Smooth muscle cell of the brain vasculature (primary cell): Measurements from ENCODE around the gene IFT81.
"Not testable (repeated sequence)": the region's sequence is repeated elsewhere in the genome, so short reads cannot be mapped to it uniquely, and the experiment has no call there.

Source experiments
- DNase-seq: peaks from one replicate; pipeline ENCODE4 v3.0.0-alpha.2; 2012; ENCODE audit warnings: low read depth, low spot score

The IFT81 gene

DNA sequence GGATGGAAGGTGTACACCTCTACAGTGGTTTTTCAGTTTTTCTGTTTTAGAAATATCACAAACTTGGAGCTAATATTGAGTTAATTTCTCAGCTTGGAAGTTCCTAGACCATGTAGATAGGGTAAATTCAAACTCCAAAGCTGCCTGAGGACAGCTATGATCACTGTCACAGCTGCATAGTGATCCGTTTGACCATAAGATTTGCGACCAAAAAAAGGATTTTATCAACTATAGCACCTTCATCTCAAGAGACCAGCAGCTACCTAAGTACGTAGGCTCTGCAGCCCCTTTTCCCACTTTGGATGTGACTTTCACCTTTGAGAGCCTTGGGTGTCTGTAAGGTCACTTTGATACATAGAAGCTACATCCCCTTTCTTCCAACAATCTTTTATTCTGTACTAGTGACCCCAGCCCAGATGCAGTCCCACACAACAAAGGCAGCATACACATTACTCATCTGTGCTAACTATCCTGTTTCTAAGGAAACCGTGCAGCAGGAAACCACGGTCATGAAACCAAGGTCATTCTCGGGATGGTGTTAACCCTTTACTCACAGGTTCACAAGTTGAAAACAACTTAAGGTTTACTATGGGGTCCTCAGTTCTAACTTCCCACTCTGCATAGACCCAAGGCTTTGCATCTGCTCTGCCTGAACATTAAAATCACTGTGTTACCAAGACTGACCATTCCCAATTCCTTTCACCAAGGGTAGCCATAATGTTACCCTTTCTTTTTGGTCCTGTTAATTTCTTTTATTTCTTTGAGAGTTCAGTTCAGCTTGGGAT is 75.4 kb downstream of the IFT81 start:
- peak; percentile 57 for DNase-seq

GRCh38 chr12:110200124-110200417 is 75.9 kb downstream of the IFT81 start:
- DNase-seq, result no peak

DNA sequence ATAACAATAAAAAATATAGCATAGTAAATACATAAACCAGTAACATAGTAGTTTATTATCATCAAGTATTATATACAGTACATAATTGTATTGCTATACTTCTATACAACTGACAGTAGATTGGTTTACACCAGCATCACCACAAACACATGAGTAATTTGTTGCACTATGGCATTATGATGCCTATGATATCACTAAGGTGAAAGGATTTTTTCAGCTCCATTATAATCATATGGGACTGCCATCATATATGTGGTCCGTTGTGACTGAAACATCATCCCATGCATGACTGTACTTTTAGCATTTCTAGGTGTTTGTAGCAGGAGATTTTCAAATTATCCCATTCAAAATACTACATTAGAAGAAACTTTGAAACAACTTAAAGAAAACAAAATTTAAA is 77.8 kb downstream of the IFT81 start:
- DNase-seq, result no peak

- DNase-seq, result no peak
These were observed 79.4 kb downstream of the IFT81 start for GRCh38 chr12:110203546-110203945.

GRCh38 chr12:110205931-110206330 is 81.8 kb downstream of the IFT81 start:
- DNase-seq, result no peak

DNA sequence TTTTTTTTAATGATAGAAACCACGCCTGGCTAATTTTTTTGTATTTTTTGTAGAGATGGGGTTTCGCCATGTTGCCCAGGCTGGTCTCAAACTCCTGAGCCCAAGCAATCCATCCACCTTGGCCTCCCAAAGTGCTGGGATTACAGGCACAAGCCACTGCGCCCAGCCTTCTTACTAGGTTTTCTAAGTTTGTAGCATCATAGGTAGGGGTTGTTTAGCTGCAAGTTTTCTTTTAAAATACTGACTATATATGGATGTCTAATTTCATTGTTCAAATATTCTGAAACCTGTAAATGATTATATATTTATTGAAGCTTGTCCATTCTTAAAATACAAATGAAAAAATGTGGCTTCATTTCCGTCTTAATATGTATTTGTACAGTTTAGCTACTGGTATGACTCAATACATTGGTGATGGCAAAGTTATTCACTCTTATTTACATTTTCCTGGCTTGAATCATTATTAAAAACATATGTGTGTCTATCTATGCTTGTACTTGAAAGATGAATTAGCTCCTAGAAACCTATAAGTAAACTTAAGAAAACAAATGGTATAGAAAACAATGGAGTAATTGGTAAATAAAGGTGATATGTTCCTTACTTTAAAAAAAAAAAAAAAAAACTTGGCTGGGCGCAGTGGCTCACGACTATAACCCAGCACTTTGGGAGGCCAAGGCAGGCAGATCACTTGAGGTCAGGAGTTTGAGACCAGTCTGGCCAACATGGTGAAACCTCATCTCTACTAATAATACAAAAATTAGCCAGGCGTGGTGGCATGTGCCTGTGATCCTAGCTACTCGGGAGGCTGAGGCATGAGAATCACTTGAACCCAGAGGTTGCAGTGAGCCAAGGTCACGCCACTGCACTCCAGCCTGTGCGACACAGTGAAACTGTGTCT is 87.7 kb downstream of the IFT81 start:
- peak; percentile 17 for DNase-seq

GRCh38 chr12:110217996-110218674 is 94.0 kb downstream of the IFT81 start:
- no peak for DNase-seq

- no peak for DNase-seq
These were observed 97.9 kb downstream of the IFT81 start for GRCh38 chr12:110222027-110222426.

- no peak for DNase-seq
These were observed 98.3 kb downstream of the IFT81 start for GRCh38 chr12:110222433-110222832.

DNA sequence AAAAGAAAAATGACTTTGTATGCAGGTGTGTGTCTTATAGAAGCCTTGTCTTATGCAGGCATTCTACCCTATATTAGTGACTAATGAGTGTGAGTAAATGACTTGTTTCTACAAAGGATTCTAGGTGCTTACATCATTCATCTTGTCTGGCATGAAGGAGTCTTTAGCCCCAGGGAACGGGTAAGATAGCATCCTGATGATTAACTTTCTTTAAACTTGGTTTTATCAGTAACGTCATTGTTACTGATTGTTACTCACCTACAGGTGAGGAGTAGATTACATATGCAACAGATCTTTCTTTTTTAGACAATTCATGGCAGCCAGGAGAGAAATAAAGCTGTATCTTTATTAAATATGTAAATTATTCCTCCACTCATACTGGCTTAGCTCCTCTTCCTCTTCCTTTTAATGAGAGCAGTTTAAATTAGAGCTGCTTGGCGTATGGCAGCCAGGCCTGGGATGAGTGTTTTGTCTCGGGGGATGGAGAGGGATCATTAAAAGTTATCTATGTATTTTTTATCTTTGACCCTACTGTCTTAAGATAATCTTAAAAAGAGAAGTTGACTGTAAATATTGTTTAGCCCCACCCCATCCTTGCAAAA is 99.7 kb downstream of the IFT81 start:
- DNase-seq, result no peak

DNA sequence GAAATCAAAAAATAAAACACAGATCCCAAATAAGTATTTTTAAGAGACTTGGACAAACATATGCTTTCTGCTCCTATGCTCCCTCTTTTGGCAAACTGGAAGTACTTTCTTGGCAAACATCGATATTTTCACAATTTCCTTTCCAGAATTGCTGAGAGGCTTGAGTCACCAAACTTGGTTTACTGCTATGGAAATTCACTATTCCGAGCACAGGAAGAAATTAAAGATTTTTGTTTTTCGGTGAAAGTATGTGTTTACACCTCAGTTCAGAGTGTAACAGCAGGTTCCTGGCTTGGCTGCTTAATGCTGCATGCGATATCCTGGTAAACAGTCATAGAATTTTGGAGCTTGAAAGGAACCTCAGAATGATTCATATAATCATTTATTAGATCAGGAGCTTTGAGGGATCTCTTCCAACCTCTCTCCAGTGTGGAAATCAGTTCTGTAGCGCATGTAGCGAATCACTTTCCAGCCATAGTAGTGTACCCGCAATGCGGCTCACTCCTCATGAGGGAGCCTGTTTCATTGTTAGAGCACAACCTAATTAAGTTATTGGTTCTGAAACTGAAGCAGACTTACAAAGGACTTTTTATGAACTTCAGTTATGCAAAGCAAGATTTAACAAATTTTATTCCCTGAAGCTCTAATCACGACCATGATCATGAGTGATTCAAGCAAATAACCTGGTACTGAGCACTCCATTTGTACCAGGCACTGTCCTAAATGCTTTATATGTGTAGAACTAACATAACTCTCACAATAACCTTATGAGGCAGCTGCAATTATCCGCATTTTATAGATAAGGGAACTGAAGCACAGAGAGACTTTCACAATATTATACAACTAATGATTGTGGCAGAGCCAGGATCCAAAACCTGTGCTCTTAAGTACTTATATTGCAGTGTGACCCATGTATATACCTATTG is 100.5 kb downstream of the IFT81 start:
- DNase-seq, result peak; percentile 36

- no peak for DNase-seq
These were observed 103.0 kb downstream of the IFT81 start for GRCh38 chr12:110227138-110227537.

DNA sequence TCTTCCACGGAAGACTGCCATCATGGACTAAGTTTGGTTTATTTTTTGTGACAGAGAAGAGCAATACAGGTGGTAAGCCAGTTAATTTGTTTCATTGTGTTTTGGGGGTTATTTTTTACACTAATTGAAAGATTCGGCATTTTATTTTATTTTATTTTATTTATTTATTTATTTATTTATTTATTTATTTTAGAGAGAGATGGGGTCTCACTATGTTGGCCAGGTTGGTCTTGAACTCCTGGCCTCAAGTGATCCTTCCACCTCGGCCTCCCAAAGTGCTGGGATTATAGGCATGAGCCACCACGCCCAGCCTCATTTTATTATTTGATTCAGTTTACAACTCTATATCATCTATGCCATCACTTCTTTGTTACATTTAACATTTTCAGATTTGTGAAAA is 104.2 kb downstream of the IFT81 start:
- DNase-seq, result not testable (repeated sequence)

DNA sequence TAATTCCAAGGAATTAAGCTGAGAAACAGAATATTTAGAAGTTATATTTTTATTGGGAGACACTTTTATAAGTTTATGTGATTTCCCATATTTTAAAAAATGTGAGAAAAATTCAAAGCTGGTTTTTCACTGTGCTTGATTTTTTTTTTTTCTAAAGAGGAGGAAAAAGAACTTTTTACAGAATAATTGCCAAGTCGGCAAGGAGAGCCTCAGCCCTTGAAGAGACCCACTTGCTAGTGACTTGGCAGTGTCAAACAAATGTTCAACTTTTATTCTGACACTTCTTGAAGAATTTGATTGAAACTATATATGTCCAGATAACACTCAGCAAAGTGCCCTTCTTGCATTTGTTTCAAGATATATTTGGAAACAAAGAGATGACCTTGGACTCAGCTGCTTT is 104.6 kb downstream of the IFT81 start:
- DNase-seq, result no peak

DNA sequence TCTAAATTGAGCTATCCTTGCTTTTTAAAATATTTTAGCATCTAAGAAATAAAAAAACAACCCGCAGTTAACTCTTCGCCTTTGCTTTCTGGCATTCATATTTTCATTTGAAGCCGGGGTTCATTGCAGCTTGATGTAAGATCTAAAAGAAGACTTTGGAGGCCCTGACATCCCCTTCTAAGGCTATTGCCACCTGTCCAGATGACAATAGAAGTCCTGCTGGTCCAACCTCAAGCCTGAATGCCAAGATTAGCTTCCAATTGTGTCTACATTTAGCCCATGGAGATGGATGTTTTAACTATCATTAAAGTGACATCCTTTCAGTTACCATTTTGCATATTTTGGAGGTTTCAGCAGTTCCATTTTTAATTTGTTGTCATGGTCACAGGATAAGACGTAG is 105.3 kb downstream of the IFT81 start:
- DNase-seq, result no peak

DNA sequence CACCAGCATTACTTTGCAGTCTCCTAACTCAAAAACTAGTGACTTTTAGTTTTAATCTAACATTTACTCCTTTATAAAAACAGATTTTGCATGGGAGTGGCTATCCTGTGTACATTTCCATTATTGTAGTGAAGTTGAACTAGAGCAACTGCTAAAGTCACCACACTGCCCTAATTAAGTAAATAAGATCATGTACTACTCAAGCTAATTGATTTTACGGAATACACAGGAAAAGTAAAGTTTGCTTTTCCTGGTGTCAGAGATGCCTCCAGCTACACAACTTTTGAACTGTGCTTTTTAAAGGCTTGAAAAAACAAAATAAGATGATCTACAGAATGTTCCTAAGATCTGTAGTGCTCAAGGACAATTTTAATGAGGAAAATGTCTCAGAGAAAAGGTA is 106.5 kb downstream of the IFT81 start:
- DNase-seq, result no peak

DNA sequence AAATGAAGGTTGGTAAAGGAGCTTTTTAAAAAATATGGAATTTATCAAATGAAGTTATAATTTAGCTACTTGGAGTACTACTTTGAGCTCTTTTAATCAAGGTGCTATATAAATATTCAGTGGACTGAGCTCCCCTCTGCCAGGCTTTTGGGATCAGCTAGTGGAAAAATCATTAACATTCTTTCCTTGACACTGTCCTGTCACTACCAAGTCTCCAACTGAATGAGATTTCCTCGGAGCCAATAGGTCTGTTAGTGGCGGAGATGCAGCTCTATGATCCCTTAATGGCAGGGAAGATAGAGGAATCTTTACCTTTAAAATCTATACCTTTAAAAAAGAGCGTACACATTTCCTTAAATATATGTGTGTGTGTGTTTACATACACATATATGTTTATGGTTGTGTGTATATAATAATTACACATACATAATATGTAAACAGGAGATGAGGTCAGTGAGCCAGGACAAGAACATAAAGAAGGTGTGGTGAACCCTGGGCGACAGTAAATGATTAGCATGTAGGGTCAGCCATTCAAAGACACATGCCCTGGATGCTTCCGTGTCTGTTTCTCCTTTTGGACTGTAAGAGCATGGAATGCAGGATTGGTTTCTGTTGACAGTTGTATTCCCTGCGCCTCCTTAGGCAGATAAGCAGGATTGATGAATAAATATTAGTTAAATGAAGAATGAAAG is 109.2 kb downstream of the IFT81 start:
- DNase-seq, result no peak

GRCh38 chr12:110234331-110234751 is 110.2 kb downstream of the IFT81 start:
- no peak for DNase-seq

DNA sequence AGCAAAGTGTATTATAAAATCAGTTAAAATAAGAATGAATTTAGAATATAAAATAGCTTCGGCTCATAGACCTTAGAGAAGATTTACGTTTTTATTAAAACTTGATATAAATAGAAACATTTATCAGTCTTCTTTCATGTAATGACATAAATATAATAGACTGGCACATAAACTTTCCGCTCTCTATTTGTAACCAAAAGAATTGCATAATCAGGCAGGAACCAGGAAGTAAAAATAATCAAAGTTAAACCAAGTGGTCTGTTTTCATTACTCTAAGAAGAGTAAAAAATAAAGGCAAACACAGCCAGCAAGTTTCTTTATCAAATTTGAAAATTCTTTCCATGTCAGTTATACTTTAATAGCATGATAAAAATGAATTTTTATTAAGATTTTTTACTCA is 110.6 kb downstream of the IFT81 start:
- no peak for DNase-seq

DNA sequence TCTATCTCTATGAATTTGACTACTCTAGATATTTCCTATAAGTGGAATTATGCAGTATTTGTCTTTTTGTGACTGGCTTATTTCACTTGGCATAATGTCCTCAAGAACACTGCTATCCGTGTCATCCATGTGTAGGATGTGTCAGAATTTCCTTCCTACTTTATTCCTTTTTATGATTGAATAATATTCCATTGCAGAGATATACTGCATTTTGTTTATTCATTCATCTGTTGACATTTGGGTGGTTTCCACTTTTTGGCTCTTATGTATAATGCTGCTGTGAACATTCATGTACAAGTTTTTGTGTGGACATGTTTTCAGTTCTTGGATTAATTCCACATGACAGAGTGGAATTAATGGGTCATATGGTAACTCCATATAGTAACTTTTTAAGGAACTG is 111.2 kb downstream of the IFT81 start:
- no peak for DNase-seq
